ENCODE data around the gene CCPG1. TPM values are rescaled to one million over a fixed set of nuclear protein-coding genes. Genes with fewer than 3 reads are reported as not detected.
"Not testable (repeated sequence)": the region's sequence is repeated elsewhere in the genome, so short reads cannot be mapped to it uniquely, and the experiment has no call there.

The CCPG1 gene
- 20.0 TPM for polyA plus RNA-seq (2013, experiment 1 of 4)
- polyA plus RNA-seq (2013, experiment 2 of 4), result 22.9 TPM
- polyA plus RNA-seq (2013, experiment 3 of 4), result 17.6 TPM
- polyA plus RNA-seq (2013, experiment 4 of 4), result 21.2 TPM

DNA sequence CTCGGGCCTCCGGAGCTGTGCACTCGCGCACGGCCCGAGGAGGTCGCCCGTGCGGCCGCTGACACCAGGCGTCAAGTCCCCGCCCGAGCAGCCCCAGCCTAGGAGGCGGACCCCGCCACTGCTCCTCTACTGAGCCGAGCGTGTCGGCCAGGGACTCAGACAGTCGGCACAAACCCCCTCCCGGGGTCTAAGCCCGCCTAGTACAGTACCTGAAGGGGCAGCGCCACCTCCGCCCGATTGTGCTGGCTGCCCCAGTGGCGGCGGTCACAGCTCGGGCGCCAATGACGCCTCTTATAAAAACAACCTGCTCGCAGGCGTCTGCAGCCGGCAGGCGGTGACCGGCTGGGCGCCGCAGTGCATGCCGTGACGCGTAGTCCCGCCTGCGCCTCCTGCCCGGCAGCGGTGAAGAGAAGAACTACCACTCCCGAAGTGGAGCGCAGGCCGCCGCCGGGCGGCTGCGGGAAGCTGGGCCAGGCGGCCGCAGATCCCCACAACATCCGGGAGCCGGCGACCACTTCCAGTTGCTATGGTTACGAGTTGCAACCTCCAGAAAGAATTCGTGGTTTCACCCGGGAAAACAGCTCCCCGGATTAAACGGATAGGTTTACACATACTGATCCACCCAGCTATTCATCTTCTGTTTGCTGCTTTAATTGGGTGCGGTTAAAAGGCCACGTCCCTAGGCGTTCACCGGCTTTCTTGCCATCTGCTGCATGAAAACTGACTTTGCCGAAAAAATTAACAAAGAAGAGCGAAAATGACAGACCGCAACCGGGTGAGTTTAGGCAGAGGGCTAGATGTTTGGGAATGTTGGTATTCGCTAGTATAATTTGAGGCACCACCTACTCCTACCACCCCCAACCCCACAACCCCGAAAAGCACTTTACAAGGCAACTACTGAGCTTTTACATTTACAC, at the start of gene CCPG1, which contains the start of gene PIERCE2:
TSS of gene CCPG1 (minus strand) at position 348 of the 917 bp plus-strand sequence. CDS start 18,935 bp downstream, outside the sequence.
TSS of gene PIERCE2 (plus strand) at position 484 of the 917 bp plus-strand sequence. CDS start at position 758, 274 bp downstream.
- H3K27me3 ChIP-seq (ENCODE audit: control insufficient read depth, insufficient read depth, low read length, poor library complexity, severe bottlenecking), result no peaks in the 10 kb centered on the region
- peak within 1 kb of the TSS; percentile 91 for H3K27ac ChIP-seq (ENCODE audit: insufficient read depth, low read depth, low read length, poor library complexity, severe bottlenecking)
- peaks cover 4% of the 10 kb centered on the region for H3K4me1 ChIP-seq (ENCODE audit: control insufficient read depth, insufficient read depth, low read length)
- H3K36me3 ChIP-seq (ENCODE audit: control insufficient read depth, insufficient read depth, low read length), result no peaks in the 10 kb centered on the region
- WGBS, 2 experiments, result 1% methylated on average over 69 to 70 of the region's 70 CpGs
- H3K9me3 ChIP-seq (ENCODE audit: control insufficient read depth, low read length), result no peaks in the 10 kb centered on the region
- peak within 1 kb of the TSS; percentile 84 for H3K4me3 ChIP-seq (ENCODE audit: insufficient read depth, low read depth, low read length)

DNA sequence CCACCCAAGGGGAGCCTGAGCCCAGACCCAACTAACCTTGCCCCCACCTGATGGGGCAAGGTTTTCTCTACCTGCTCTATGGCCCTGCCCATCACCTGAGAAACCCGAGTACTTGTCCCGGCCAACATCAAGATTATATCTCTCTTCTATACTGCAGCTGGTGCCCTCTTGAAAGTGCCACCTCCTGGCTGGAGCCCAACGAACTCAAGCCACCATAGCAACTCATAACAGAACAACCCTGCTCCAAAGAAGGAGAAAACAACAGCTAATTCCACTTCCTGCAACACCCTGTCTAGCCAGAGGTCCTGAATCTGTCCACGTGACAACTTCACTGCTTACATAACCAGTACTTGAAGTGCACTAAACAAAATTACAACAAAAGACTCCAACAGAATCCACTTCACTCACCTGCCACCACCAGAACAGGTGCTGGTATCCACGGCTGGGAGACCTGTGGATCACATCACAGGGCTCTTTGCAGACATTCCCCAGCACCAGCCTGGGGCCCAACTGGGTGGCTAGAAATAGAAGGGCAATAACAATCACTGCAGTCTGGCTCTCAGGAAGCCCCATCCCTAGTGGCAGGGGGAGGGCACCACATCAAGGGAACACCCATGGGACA, 49.4 kb upstream of the CCPG1 start:
- Histone ChIP-seq H3K27ac (ENCODE audit: insufficient read depth, low read depth, low read length, poor library complexity, severe bottlenecking) (no peak overlapping the region), H3K4me3 (ENCODE audit: insufficient read depth, low read depth, low read length) (no peak overlapping the region), H3K4me1 (ENCODE audit: control insufficient read depth, insufficient read depth, low read length) (no peaks in the 10 kb centered on the region), H3K27me3 (ENCODE audit: control insufficient read depth, insufficient read depth, low read length, poor library complexity, severe bottlenecking) (no peaks in the 10 kb centered on the region), H3K36me3 (ENCODE audit: control insufficient read depth, insufficient read depth, low read length) (no peaks in the 10 kb centered on the region), H3K9me3 (ENCODE audit: control insufficient read depth, low read length) (no peaks in the 10 kb centered on the region)
- 86 to 92% methylated on average over 5 of the region's 5 CpGs for WGBS, 2 experiments

DNA sequence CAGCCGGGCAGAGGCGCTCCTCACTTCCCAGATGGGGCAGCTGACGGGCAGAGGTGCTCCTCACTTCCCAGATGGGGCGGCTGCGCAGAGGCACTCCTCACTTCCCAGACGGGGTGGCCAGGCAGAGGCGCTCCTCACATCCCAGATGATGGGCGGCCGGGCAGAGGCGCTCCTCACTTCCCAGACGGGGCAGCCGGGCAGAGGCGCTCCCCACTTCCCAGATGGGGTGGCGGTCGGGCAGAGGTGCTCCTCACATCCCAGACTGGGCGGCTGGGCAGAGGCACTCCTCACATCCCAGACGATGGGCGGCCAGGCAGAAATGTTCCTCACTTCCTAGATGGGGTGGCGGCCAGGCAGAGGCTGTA, 38.9 kb upstream of the CCPG1 start:
- not testable (repeated sequence) for H3K27ac ChIP-seq (ENCODE audit: insufficient read depth, low read depth, low read length, poor library complexity, severe bottlenecking); H3K27me3 ChIP-seq (ENCODE audit: control insufficient read depth, insufficient read depth, low read length, poor library complexity, severe bottlenecking); H3K4me3 ChIP-seq (ENCODE audit: insufficient read depth, low read depth, low read length); H3K36me3 ChIP-seq (ENCODE audit: control insufficient read depth, insufficient read depth, low read length); H3K4me1 ChIP-seq (ENCODE audit: control insufficient read depth, insufficient read depth, low read length); H3K9me3 ChIP-seq (ENCODE audit: control insufficient read depth, low read length)
- WGBS, 2 experiments, result 92 to 95% methylated on average over 18 to 19 of the region's 19 CpGs

DNA sequence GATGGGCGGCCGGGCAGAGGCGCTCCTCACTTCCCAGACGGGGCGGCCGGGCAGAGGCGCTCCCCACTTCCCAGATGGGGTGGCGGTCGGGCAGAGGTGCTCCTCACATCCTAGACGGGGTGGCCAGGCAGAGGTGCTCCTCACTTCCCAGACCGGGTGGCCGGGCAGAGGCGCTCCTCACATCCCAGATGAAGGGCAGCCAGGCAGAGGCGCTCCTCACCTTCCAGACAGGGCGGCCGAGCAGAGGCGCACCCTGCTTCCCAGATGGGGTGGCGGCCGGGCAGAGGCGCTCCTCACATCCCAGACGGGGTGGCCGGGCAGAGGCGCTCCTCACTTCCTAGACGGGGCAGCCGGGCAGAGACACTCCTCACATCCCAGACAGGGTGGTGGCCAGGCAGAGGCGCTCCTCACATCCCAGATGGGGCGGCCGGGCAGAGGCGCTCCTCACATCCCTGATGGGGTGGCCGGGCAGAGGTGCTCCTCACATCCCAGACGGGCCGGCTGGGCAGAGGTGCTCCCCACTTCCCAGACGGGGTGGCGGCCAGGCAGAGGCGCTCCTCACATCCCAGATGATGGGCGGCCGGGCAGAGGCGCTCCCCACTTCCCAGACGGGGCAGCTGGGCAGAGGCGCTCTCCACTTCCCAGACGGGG, 38.3 kb upstream of the CCPG1 start:
- H3K27ac ChIP-seq (ENCODE audit: insufficient read depth, low read depth, low read length, poor library complexity, severe bottlenecking); H3K36me3 ChIP-seq (ENCODE audit: control insufficient read depth, insufficient read depth, low read length); H3K4me3 ChIP-seq (ENCODE audit: insufficient read depth, low read depth, low read length); H3K9me3 ChIP-seq (ENCODE audit: control insufficient read depth, low read length); H3K4me1 ChIP-seq (ENCODE audit: control insufficient read depth, insufficient read depth, low read length); H3K27me3 ChIP-seq (ENCODE audit: control insufficient read depth, insufficient read depth, low read length, poor library complexity, severe bottlenecking): not testable (repeated sequence)
- WGBS, 2 experiments, result 95 to 98% methylated on average over 38 to 41 of the region's 41 CpGs

DNA sequence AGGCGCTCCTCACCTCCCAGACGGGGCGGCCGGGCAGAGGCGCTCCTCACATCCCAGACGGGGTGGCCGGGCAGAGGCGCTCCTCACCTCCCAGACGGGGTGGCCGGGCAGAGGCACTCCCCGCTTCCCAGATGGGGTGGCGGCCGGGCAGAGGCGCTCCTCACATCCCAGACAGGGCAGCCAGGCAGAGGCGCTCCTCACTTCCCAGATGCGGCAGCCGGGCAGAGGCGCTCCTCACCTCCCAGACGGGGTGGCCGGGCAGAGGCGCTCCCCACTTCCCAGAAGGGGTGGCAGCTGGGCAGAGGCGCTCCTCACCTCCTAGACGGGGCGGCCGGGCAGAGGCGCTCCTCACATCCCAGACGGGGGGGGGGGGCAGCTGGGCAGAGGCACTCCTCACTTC, 37.8 kb upstream of the CCPG1 start:
- 88 to 89% methylated on average over 27 of the region's 27 CpGs for WGBS, 2 experiments
- H3K36me3 ChIP-seq (ENCODE audit: control insufficient read depth, insufficient read depth, low read length); H3K27me3 ChIP-seq (ENCODE audit: control insufficient read depth, insufficient read depth, low read length, poor library complexity, severe bottlenecking); H3K27ac ChIP-seq (ENCODE audit: insufficient read depth, low read depth, low read length, poor library complexity, severe bottlenecking); H3K9me3 ChIP-seq (ENCODE audit: control insufficient read depth, low read length); H3K4me1 ChIP-seq (ENCODE audit: control insufficient read depth, insufficient read depth, low read length); H3K4me3 ChIP-seq (ENCODE audit: insufficient read depth, low read depth, low read length): not testable (repeated sequence)

DNA sequence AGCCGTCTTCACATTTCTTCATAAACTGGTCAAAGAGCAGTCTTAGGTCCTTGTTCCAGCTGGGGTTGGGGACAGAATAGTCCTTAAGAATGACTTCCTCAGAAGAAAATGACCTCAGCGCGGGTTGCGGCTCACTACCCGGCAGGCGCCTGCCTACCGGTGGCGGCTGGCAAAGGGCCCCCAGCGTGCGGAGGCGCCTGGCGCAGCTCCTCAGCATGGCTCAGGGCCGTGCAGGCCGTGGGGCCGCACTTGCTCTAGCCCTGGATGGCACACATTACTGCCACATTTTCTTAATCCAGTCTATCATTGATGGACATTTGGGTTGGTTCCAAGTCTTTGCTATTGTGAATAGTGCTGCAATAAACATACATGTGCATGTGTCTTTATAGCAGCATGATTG, 35.0 kb upstream of the CCPG1 start:
- H3K4me1 ChIP-seq (ENCODE audit: control insufficient read depth, insufficient read depth, low read length); H3K36me3 ChIP-seq (ENCODE audit: control insufficient read depth, insufficient read depth, low read length); H3K27ac ChIP-seq (ENCODE audit: insufficient read depth, low read depth, low read length, poor library complexity, severe bottlenecking); H3K4me3 ChIP-seq (ENCODE audit: insufficient read depth, low read depth, low read length); H3K27me3 ChIP-seq (ENCODE audit: control insufficient read depth, insufficient read depth, low read length, poor library complexity, severe bottlenecking); H3K9me3 ChIP-seq (ENCODE audit: control insufficient read depth, low read length): not testable (repeated sequence)
- 92 to 94% methylated on average over 15 of the region's 15 CpGs for WGBS, 2 experiments

DNA sequence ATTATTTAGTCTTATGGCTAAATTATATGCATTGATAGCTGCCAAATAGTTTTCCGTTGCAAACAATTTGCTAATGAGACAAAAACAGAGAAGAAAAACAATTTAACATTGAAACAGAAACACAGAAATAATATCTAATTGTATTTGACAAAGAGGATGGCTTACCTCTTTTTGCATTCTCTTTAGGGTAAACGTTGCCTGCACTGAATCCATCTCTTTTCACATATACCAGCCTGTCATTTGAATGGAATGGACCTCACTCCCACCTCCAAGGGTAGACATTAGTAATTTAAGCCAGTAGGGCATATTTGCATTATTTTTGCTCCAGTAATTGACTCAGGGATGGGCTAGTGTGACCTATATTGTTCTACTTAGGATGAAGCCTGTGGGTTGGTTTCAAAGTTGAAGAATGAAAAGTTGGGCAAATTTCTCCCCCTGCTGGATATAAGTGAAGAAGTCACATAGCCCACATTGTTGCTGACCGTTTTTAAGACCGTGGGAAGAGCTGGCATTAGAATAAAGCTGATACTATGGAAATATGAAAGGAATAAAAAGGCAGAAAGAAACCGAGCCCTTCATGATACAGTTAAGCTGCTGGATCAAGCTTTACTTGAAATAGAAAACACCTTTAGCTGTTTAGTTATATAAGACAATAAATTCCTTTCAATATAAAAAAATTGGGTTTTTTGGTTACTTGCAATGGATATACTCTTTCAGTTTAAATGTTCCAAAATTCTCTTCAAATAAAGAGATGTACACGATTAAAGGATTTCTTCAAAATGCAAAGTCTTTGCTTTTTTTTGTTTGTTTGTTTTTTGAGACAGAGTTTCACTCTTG, 27.0 kb upstream of the CCPG1 start:
- H3K4me1 ChIP-seq (ENCODE audit: control insufficient read depth, insufficient read depth, low read length), result no peaks in the 10 kb centered on the region
- no peaks in the 10 kb centered on the region for H3K36me3 ChIP-seq (ENCODE audit: control insufficient read depth, insufficient read depth, low read length)
- WGBS, 2 experiments, result 26 to 44% methylated on average over 4 to 6 of the region's 6 CpGs
- no peak overlapping the region for H3K27ac ChIP-seq (ENCODE audit: insufficient read depth, low read depth, low read length, poor library complexity, severe bottlenecking)
- H3K4me3 ChIP-seq (ENCODE audit: insufficient read depth, low read depth, low read length), result no peak overlapping the region
- no peaks in the 10 kb centered on the region for H3K27me3 ChIP-seq (ENCODE audit: control insufficient read depth, insufficient read depth, low read length, poor library complexity, severe bottlenecking)
- H3K9me3 ChIP-seq (ENCODE audit: control insufficient read depth, low read length), result no peaks in the 10 kb centered on the region

GRCh38 chr15:55422089-55422488, 13.9 kb upstream of the CCPG1 start:
- no peak overlapping the region for H3K4me3 ChIP-seq (ENCODE audit: insufficient read depth, low read depth, low read length)
- no peaks in the 10 kb centered on the region for H3K27me3 ChIP-seq (ENCODE audit: control insufficient read depth, insufficient read depth, low read length, poor library complexity, severe bottlenecking)
- H3K27ac ChIP-seq (ENCODE audit: insufficient read depth, low read depth, low read length, poor library complexity, severe bottlenecking), result no peak overlapping the region
- H3K4me1 ChIP-seq (ENCODE audit: control insufficient read depth, insufficient read depth, low read length), result no peaks in the 10 kb centered on the region
- H3K9me3 ChIP-seq (ENCODE audit: control insufficient read depth, low read length), result no peaks in the 10 kb centered on the region
- 0% methylated on average over 1 of the region's 1 CpG for WGBS, 2 experiments
- H3K36me3 ChIP-seq (ENCODE audit: control insufficient read depth, insufficient read depth, low read length), result no peaks in the 10 kb centered on the region

DNA sequence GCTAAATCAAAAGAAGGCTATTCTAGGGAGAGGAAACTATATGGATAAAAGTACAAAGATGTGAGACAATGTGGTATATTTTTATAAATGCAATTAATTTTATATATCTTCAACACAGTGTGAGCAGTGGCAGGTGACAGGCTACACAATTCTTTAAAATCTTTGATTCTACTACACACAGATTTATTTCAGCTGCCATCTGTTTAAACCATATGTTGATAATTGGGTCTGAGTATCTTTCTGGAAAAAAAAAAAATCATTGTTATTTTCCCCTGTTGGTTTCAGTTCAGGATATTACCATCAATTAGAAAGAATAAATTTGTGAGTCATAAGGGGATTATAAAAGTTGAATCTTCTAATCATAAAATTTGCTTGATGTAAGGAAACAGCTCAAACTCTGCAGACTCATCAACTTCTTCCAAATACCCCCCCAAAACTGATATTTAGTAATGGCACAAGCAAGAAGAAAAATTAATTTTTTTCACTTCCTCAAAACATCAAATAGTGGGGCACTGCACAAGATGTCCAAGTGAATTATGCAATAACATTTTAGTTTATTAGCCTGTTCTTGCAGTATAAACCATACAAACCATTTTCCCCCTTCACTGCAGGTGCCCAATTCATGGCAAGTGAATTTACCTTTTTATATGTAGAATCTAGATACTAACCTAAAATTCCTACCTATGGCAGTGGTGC, 12.2 kb upstream of the CCPG1 start:
- Histone ChIP-seq H3K4me3 (ENCODE audit: insufficient read depth, low read depth, low read length) (no peak overlapping the region), H3K27ac (ENCODE audit: insufficient read depth, low read depth, low read length, poor library complexity, severe bottlenecking) (no peak overlapping the region), H3K4me1 (ENCODE audit: control insufficient read depth, insufficient read depth, low read length) (no peaks in the 10 kb centered on the region), H3K27me3 (ENCODE audit: control insufficient read depth, insufficient read depth, low read length, poor library complexity, severe bottlenecking) (no peaks in the 10 kb centered on the region), H3K36me3 (ENCODE audit: control insufficient read depth, insufficient read depth, low read length) (no peaks in the 10 kb centered on the region), H3K9me3 (ENCODE audit: control insufficient read depth, low read length) (no peaks in the 10 kb centered on the region)
